Endothelial cell of hepatic sinusoid (primary cell): Measurements from ENCODE around the gene TSPAN14.
"Not testable (repeated sequence)": the region's sequence is repeated elsewhere in the genome, so short reads cannot be mapped to it uniquely, and the experiment has no call there.

Experiments
- in situ Hi-C: cut with HindIII; loops from 2 replicates; pipeline ENCODE4 v1.10.0; 2017; ENCODE audit warnings: low sequenced_read_pairs

Gene TSPAN14

GRCh38 chr10:80539421-80540031, 85.4 kb downstream of the TSPAN14 start:
- in situ Hi-C loops = no loop called here

GRCh38 chr10:80540136-80540535, 86.0 kb downstream of the TSPAN14 start:
- in situ Hi-C loops = no loop called here

GRCh38 chr10:80540618-80540980, 86.5 kb downstream of the TSPAN14 start:
- in situ Hi-C loops = no loop called here

GRCh38 chr10:80540981-80541750, 87.1 kb downstream of the TSPAN14 start:
- in situ Hi-C loops = no loop called here

- in situ Hi-C loops = no loop called here
These were observed 87.9 kb downstream of the TSPAN14 start for GRCh38 chr10:80542053-80542452.

- in situ Hi-C loops = no loop called here
These were observed 88.7 kb downstream of the TSPAN14 start for GRCh38 chr10:80542652-80543318.

- in situ Hi-C loops = not testable (repeated sequence)
These were observed 89.2 kb downstream of the TSPAN14 start for GRCh38 chr10:80543319-80543672.

- in situ Hi-C loops = no loop called here
These were observed 90.3 kb downstream of the TSPAN14 start for GRCh38 chr10:80544316-80544953.

- in situ Hi-C loops = no loop called here
These were observed 91.3 kb downstream of the TSPAN14 start for GRCh38 chr10:80545258-80545881.

GRCh38 chr10:80552151-80552646, 98.1 kb downstream of the TSPAN14 start:
- in situ Hi-C loops = no loop called here

GRCh38 chr10:80553436-80553835, 99.3 kb downstream of the TSPAN14 start:
- in situ Hi-C loops = no loop called here

GRCh38 chr10:80554050-80554449, 99.9 kb downstream of the TSPAN14 start:
- in situ Hi-C loops = no loop called here

- in situ Hi-C loops = loop anchor here (5.0 kb wide), 1 partner anchor 48 kb away; no protein-coding TSS in a partner anchor
These were observed 101.3 kb downstream of the TSPAN14 start for GRCh38 chr10:80555415-80555814.

- in situ Hi-C loops = no loop called here
These were observed 107.8 kb downstream of the TSPAN14 start for GRCh38 chr10:80561950-80562349.

GRCh38 chr10:80567292-80567691, 113.2 kb downstream of the TSPAN14 start:
- in situ Hi-C loops = loop anchor here (5.0 kb wide), 1 partner anchor 60 kb away; no protein-coding TSS in a partner anchor

- in situ Hi-C loops = loop anchor here (5.0 kb wide), 1 partner anchor 58 kb away; no protein-coding TSS in a partner anchor
These were observed 115.2 kb downstream of the TSPAN14 start for GRCh38 chr10:80569131-80569895.

GRCh38 chr10:80571352-80571751, 117.2 kb downstream of the TSPAN14 start:
- in situ Hi-C loops = no loop called here

GRCh38 chr10:80579181-80579763, 125.2 kb downstream of the TSPAN14 start:
- in situ Hi-C loops = no loop called here

- in situ Hi-C loops = no loop called here
These were observed 125.9 kb downstream of the TSPAN14 start for GRCh38 chr10:80579849-80580637.
